ENCODE results near the gene IL36RN. TPM values are rescaled to one million over a fixed set of nuclear protein-coding genes. Genes with fewer than 3 reads are reported as not detected.

The IL36RN gene
- total RNA-seq, 2 donors from 2014 or later = not detected

GRCh38 chr2:113061241-113061640 is 2.2 kb downstream of the IL36RN start:
- Histone ChIP-seq H3K27me3 (no peaks in the 10 kb centered on the region), H3K27ac (no peak overlapping the region), H3K36me3 (replicated peaks in 1 of 2; ENCODE audit: insufficient read depth in 1 of 2, low read depth in 2 of 2) (no peaks in the 10 kb centered on the region), H3K4me1 (no peaks in the 10 kb centered on the region), H3K9me3 (no peaks in the 10 kb centered on the region), H3K4me3 (no peak overlapping the region)
- ATAC-seq = no peak
- intact Hi-C loops (cut with DNase I) = no loop called here
- no peak for DNase-seq
- no peak for TF ChIP-seq CTCF (IDR thresholded peaks at IDR 0.05)
- TF ChIP-seq POLR2A (IDR thresholded peaks at IDR 0.05) = no peak
- WGBS, 2 donors = 75 to 79% methylated on average over 2 of the region's 2 CpGs

- WGBS, 2 donors = 79% methylated on average over 14 to 18 of the region's 18 CpGs
- intact Hi-C loops (cut with DNase I) = no loop called here
Measured at GRCh38 chr2:113061896-113062770, 3.1 kb downstream of the IL36RN start.

GRCh38 chr2:113064281-113064680 is 5.3 kb downstream of the IL36RN start:
- Histone ChIP-seq H3K4me1 (no peaks in the 10 kb centered on the region), H3K36me3 (replicated peaks in 1 of 2; ENCODE audit: insufficient read depth in 1 of 2, low read depth in 2 of 2) (no peaks in the 10 kb centered on the region), H3K27me3 (no peaks in the 10 kb centered on the region), H3K9me3 (no peaks in the 10 kb centered on the region), H3K27ac (no peak overlapping the region), H3K4me3 (no peak overlapping the region)
- WGBS, 2 donors = 68 to 88% methylated on average over 5 of the region's 5 CpGs
- TF ChIP-seq CTCF (IDR thresholded peaks at IDR 0.05) = no peak
- no peak for TF ChIP-seq POLR2A (IDR thresholded peaks at IDR 0.05)
- intact Hi-C loops (cut with DNase I) = no loop called here
- ATAC-seq (no peak), DNase-seq (no peak)

More at GRCh38 chr2:113061896-113062770, 3.1 kb downstream of the IL36RN start:
- DNase-seq (no peak), ATAC-seq (no peak)
- no peak for TF ChIP-seq CTCF (IDR thresholded peaks at IDR 0.05)
- TF ChIP-seq POLR2A (IDR thresholded peaks at IDR 0.05) = no peak
- Histone ChIP-seq H3K27me3 (no peaks in the 10 kb centered on the region), H3K36me3 (replicated peaks in 1 of 2; ENCODE audit: insufficient read depth in 1 of 2, low read depth in 2 of 2) (no peaks in the 10 kb centered on the region), H3K4me3 (no peak overlapping the region), H3K27ac (no peak overlapping the region), H3K4me1 (no peaks in the 10 kb centered on the region), H3K9me3 (no peaks in the 10 kb centered on the region)

GRCh38 chr2:113064898-113065297 is 5.9 kb downstream of the IL36RN start:
- Histone ChIP-seq H3K9me3 (no peaks in the 10 kb centered on the region), H3K27ac (no peak overlapping the region), H3K36me3 (replicated peaks in 1 of 2; ENCODE audit: insufficient read depth in 1 of 2, low read depth in 2 of 2) (no peaks in the 10 kb centered on the region), H3K27me3 (no peaks in the 10 kb centered on the region), H3K4me3 (no peak overlapping the region), H3K4me1 (no peaks in the 10 kb centered on the region)
- WGBS, 2 donors = 70 to 83% methylated on average over 1 of the region's 1 CpG
- TF ChIP-seq POLR2A (IDR thresholded peaks at IDR 0.05) (no peak), CTCF (IDR thresholded peaks at IDR 0.05) (no peak)
- ATAC-seq (no peak), DNase-seq (no peak)
- intact Hi-C loops (cut with DNase I) = no loop called here

- Histone ChIP-seq H3K36me3 (replicated peaks in 1 of 2; ENCODE audit: insufficient read depth in 1 of 2, low read depth in 2 of 2) (no peaks in the 10 kb centered on the region), H3K4me1 (no peaks in the 10 kb centered on the region), H3K27ac (no peak within 1 kb of the TSS), H3K27me3 (no peaks in the 10 kb centered on the region), H3K4me3 (no peak within 1 kb of the TSS), H3K9me3 (no peaks in the 10 kb centered on the region)
- TF ChIP-seq CTCF (IDR thresholded peaks at IDR 0.05) = no peak
- no peak for TF ChIP-seq POLR2A (IDR thresholded peaks at IDR 0.05)
- no peak for DNase-seq
- intact Hi-C loops (cut with DNase I) = no loop called here
- no peak for ATAC-seq
- 79 to 91% methylated on average over 3 of the region's 3 CpGs for WGBS, 2 donors
Measured at GRCh38 chr2:113067681-113068080, 8.7 kb downstream of the IL36RN start, which contains the start of gene IL1F10. IL1F10 (plus strand) TSS chr2:113067970; CDS start chr2:113072739, 4,769 bp downstream.
